Liver (tissue), 3 donors: ENCODE results near the gene DNAH8.

Experiments used
- EGR1 ChIP-seq, 2 donors: IDR thresholded peaks; 2 replicates each; pipeline ENCODE4 v1.6.1; 2016 to 2018; ENCODE audit warnings: antibody characterized with exemption in 2 of 2, low read depth in 2 of 2
- JUND ChIP-seq, 2 donors: IDR thresholded peaks; 2 replicates each; pipeline ENCODE4 v1.6.1; 2016; ENCODE audit warnings: antibody characterized with exemption in 2 of 2
- RAD21 ChIP-seq, 2 donors: IDR thresholded peaks; 2 replicates each; pipeline ENCODE4 v1.6.1; 2016; ENCODE audit warnings: antibody characterized with exemption in 2 of 2, mild to moderate bottlenecking in 2 of 2
- RXRA ChIP-seq, 2 donors: IDR thresholded peaks; 2 replicates each; pipeline ENCODE4 v1.6.1; 2017 to 2018; ENCODE audit warnings: antibody characterized with exemption in 2 of 2, mild to moderate bottlenecking in 1 of 2
- TAF1 ChIP-seq: conservative IDR thresholded peaks from 2 replicates; pipeline ENCODE4 v1.6.1; 2016; ENCODE audit warnings: antibody characterized with exemption, mild to moderate bottlenecking
- YY1 ChIP-seq: IDR thresholded peaks from 2 replicates; pipeline ENCODE4 v1.6.1; 2016; ENCODE audit warnings: antibody characterized with exemption, mild to moderate bottlenecking
- TF ChIP-seq, protein P1 (sequence below): fragments of 150-350 bp; IDR thresholded peaks from 2 replicates; pipeline ENCODE4 v1.5.1; 2017; ENCODE audit warnings: improper control_type of control experiment, low read depth, low read length; ENCODE audit not compliant: missing input control
- TF ChIP-seq, protein P2 (sequence below): IDR thresholded peaks from 2 replicates; pipeline ENCODE4 v1.6.1; 2016; ENCODE audit warnings: antibody characterized with exemption
- donor health status: healthy.
- donor health status: healthy.

- TF ChIP-seq, protein P1, sequence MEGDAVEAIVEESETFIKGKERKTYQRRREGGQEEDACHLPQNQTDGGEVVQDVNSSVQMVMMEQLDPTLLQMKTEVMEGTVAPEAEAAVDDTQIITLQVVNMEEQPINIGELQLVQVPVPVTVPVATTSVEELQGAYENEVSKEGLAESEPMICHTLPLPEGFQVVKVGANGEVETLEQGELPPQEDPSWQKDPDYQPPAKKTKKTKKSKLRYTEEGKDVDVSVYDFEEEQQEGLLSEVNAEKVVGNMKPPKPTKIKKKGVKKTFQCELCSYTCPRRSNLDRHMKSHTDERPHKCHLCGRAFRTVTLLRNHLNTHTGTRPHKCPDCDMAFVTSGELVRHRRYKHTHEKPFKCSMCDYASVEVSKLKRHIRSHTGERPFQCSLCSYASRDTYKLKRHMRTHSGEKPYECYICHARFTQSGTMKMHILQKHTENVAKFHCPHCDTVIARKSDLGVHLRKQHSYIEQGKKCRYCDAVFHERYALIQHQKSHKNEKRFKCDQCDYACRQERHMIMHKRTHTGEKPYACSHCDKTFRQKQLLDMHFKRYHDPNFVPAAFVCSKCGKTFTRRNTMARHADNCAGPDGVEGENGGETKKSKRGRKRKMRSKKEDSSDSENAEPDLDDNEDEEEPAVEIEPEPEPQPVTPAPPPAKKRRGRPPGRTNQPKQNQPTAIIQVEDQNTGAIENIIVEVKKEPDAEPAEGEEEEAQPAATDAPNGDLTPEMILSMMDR = no peak
- no peak for TF ChIP-seq RXRA (IDR thresholded peaks at IDR 0.05)
- TF ChIP-seq TAF1 = no peak
- TF ChIP-seq RAD21 (IDR thresholded peaks at IDR 0.05) = no peak
- no peak for TF ChIP-seq YY1
- TF ChIP-seq EGR1 (IDR thresholded peaks at IDR 0.05; ENCODE audit: low read depth in 2 of 2) = no peak
- TF ChIP-seq JUND (IDR thresholded peaks at IDR 0.05) = no peak
- TF ChIP-seq, protein P2, sequence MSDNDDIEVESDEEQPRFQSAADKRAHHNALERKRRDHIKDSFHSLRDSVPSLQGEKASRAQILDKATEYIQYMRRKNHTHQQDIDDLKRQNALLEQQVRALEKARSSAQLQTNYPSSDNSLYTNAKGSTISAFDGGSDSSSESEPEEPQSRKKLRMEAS = no peak
Measured at GRCh38 chr6:38713812-38714211, 1.3 kb upstream of the DNAH8 start.
